CD14-positive monocyte (primary cell): ENCODE results near the gene PTPN14. TPM values are rescaled to one million over a fixed set of nuclear protein-coding genes. Genes with fewer than 3 reads are reported as not detected.

Experiments
- DNase-seq, 3 donors: peaks; one replicate each; pipeline ENCODE4 v3.0.0-alpha.2; 2011 to 2022
- H2AFZ ChIP-seq: 2 replicates; pipeline ENCODE4 v1.6.0; 2012; ENCODE audit warnings: mild to moderate bottlenecking, low read depth, low read length, inconsistent platforms; ENCODE audit not compliant: insufficient read depth, poor library complexity, severe bottlenecking
- H3K27ac ChIP-seq, 2 donors: 1 replicate in 1 of 2; 2 replicates in 1 of 2; pipeline ENCODE4 v1.5.1; 2012 to 2013; ENCODE audit warnings: low read length in 2 of 2, control low read depth in 1 of 2, inconsistent platforms in 1 of 2, low read depth in 1 of 2, mild to moderate bottlenecking in 1 of 2
- H3K27me3 ChIP-seq, 2 donors: one replicate each; pipeline versions ENCODE4 v1.6.0 to v1.6.1; 2011 to 2013; ENCODE audit warnings: low read length in 2 of 2; ENCODE audit not compliant: control insufficient read depth in 2 of 2, insufficient read depth in 2 of 2
- H3K36me3 ChIP-seq, 2 donors: replicated peaks in 1 of 2; 1 replicate in 1 of 2; 2 replicates in 1 of 2; pipeline versions ENCODE4 v1.5.1 to v1.6.1; 2012 to 2013; ENCODE audit warnings: low read length in 2 of 2, control low read depth in 1 of 2, inconsistent platforms in 1 of 2, mild to moderate bottlenecking in 1 of 2; ENCODE audit not compliant: insufficient read depth in 2 of 2, control insufficient read depth in 1 of 2
- H3K4me1 ChIP-seq, 2 donors: 1 replicate in 1 of 2; 2 replicates in 1 of 2; pipeline versions ENCODE4 v1.5.1 to v1.6.1; 2012 to 2013; ENCODE audit warnings: low read length in 2 of 2, control low read depth in 1 of 2, inconsistent platforms in 1 of 2, mild to moderate bottlenecking in 1 of 2, moderate library complexity in 1 of 2; ENCODE audit not compliant: insufficient read depth in 2 of 2, control insufficient read depth in 1 of 2
- H3K4me2 ChIP-seq: replicated peaks from 2 replicates; pipeline ENCODE3; 2012; ENCODE audit warnings: low read length, moderate library complexity, mild to moderate bottlenecking; ENCODE audit not compliant: poor library complexity, severe bottlenecking; ENCODE audit errors: extremely low read depth
- H3K4me3 ChIP-seq, 3 experiments: fragments of 200-600 bp in 1 of 3; sonication (generic) in 1 of 3; replicated peaks in 1 of 3; 1 replicate in 2 of 3; 2 replicates in 1 of 3; pipeline ENCODE4 v1.5.1; 2011 to 2013; ENCODE audit warnings: low read length in 3 of 3, mild to moderate bottlenecking in 3 of 3, control low read depth in 2 of 3, low read depth in 2 of 3, inconsistent platforms in 1 of 3, moderate library complexity in 1 of 3
- H3K79me2 ChIP-seq: 2 replicates; pipeline ENCODE4 v1.6.0; 2012; ENCODE audit warnings: mild to moderate bottlenecking, control low read depth, inconsistent platforms, low read length, moderate library complexity; ENCODE audit not compliant: insufficient read depth
- H3K9ac ChIP-seq: 2 replicates; pipeline ENCODE4 v1.6.0; 2017; ENCODE audit warnings: low read length, mild to moderate bottlenecking; ENCODE audit not compliant: insufficient read depth, poor library complexity, severe bottlenecking
- H3K9me3 ChIP-seq, 2 donors: replicated peaks in 1 of 2; 1 replicate in 1 of 2; 2 replicates in 1 of 2; pipeline versions ENCODE4 v1.5.1 to v1.6.1; 2012 to 2013; ENCODE audit warnings: low read length in 2 of 2, control low read depth in 1 of 2; ENCODE audit not compliant: control insufficient read depth in 1 of 2, insufficient read depth in 1 of 2
- H4K20me1 ChIP-seq: 2 replicates; pipeline ENCODE4 v1.6.0; 2012; ENCODE audit warnings: mild to moderate bottlenecking, low read length, control low read depth, moderate library complexity; ENCODE audit not compliant: insufficient read depth
- H3K27ac Mint-ChIP-seq, 7 donors: one replicate each; pipeline ENCODE4 v1.8.0; 2020; ENCODE audit warnings: mild to moderate bottlenecking in 7 of 7, mixed read lengths in 7 of 7, moderate library complexity in 6 of 7, inconsistent platforms in 2 of 7
- H3K27me3 Mint-ChIP-seq, 3 donors: one replicate each; pipeline ENCODE4 v1.8.0; 2021 to 2022; ENCODE audit warnings: low read depth in 3 of 3, mild to moderate bottlenecking in 3 of 3, mixed read lengths in 3 of 3, moderate library complexity in 3 of 3, inconsistent platforms in 1 of 3
- H3K36me3 Mint-ChIP-seq, 2 donors: one replicate each; pipeline ENCODE4 v1.8.0; 2020; ENCODE audit warnings: mixed read lengths in 2 of 2, inconsistent platforms in 1 of 2, mild to moderate bottlenecking in 1 of 2
- H3K4me1 Mint-ChIP-seq: one replicate; pipeline ENCODE4 v1.8.0; 2020; ENCODE audit warnings: mild to moderate bottlenecking, mixed read lengths
- H3K4me3 Mint-ChIP-seq, 2 donors: one replicate each; pipeline ENCODE4 v1.8.0; 2020; ENCODE audit warnings: mild to moderate bottlenecking in 2 of 2, mixed read lengths in 2 of 2, moderate library complexity in 1 of 2
- H3K9me3 Mint-ChIP-seq, 7 donors: one replicate each; pipeline ENCODE4 v1.8.0; 2020 to 2022; ENCODE audit warnings: mixed read lengths in 7 of 7, mild to moderate bottlenecking in 6 of 7, moderate library complexity in 6 of 7, inconsistent platforms in 2 of 7
- CTCF ChIP-seq: fragments of 200-600 bp; IDR thresholded peaks from one replicate; pipeline ENCODE4 v1.8.0; 2022; ENCODE audit warnings: antibody characterized with exemption, mild to moderate bottlenecking
- WGBS: methylation state at CpG from one replicate; pipeline ENCODE4 v1.1.5; 2013; ENCODE audit warnings: missing lambda C conversion rate; ENCODE audit not compliant: insufficient coverage; 5-methylcytosine and 5-hydroxymethylcytosine counted together
- intact Hi-C, 2 donors: fragments of 100-400 bp; cut with micrococcal nuclease; formaldehyde crosslinking; loops; one replicate each; pipeline versions ENCODE4 v1.15.0 to v1.15.1; 2023
- polyA plus RNA-seq, 3 donors: library from polyadenylated mRNA; depleted of rRNA in 1 of 3; unstranded in 2 of 3; stranded (reverse) in 1 of 3; fragments of 300-500 nt in 2 of 3; fragments of >200 nt in 1 of 3; fragmentation: Illumina TruSeq in 2 of 3; gene quantifications; 1 replicate in 2 of 3; 2 replicates in 1 of 3; pipeline ENCODE4 v1.2.3, GENCODE V29; 2012 to 2021

The PTPN14 gene
- polyA plus RNA-seq, 3 donors: 0.01 TPM; not detected in 1

DNA sequence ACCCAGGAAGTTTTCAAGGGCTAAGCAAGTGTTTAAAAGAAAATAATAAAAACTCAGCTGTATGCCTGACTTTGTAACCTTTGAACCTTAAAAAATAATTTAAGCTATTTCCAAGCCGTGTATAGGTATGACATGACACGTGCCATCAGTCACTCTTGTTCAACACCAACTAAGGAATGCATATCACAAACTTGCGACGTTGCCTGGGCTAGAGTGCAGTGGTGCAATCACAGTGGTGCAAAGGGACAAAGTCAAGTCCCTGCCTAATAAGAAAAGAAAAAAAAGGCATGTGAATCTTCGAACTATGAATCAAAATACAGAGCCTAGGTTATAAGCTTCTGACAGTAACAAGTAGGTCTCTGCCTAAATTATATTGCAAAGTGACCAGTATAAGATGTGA, 191.3 kb downstream of the PTPN14 start:
- Histone ChIP-seq H3K36me3 (no peaks in the 10 kb centered on the region), H3K4me2 (no peak overlapping the region), H3K9ac (no peak overlapping the region), H3K9me3 (peaks cover 9% of the 10 kb centered on the region in 2 donors), H3K27me3 (no peaks in the 10 kb centered on the region), H3K4me3 (no peak overlapping the region), H3K79me2 (no peaks in the 10 kb centered on the region), H3K4me1 (peaks cover 21 to 24% of the 10 kb centered on the region in 2 donors), H4K20me1 (no peaks in the 10 kb centered on the region), H3K27ac (no peak overlapping the region), H2AFZ (no peak overlapping the region)
- peaks cover 3% of the 10 kb centered on the region in 2 donors for H3K36me3 Mint-ChIP-seq
- no peak overlapping the region for H3K4me3 Mint-ChIP-seq
- TF ChIP-seq CTCF: no peak
- 93% methylated on average over 3 of the region's 5 CpGs for WGBS
- no peak for DNase-seq
- no peak overlapping the region for H3K27ac Mint-ChIP-seq
- peaks cover 29% of the 10 kb centered on the region for H3K4me1 Mint-ChIP-seq
- peaks cover 4 to 7% (median 5%) of the 10 kb centered on the region in 3 donors for H3K27me3 Mint-ChIP-seq
- peaks cover 9 to 13% (median 11%) of the 10 kb centered on the region in 7 donors for H3K9me3 Mint-ChIP-seq
- intact Hi-C loops: no loop called here

- Mint-ChIP-seq H3K9me3 (no peaks in the 10 kb centered on the region), H3K27ac (no peak overlapping the region), H3K27me3 (peaks cover 2 to 10% (median 4%) of the 10 kb centered on the region in 3 donors), H3K4me1 (no peaks in the 10 kb centered on the region), H3K36me3 (no peaks in the 10 kb centered on the region), H3K4me3 (no peak overlapping the region)
- H3K4me1 ChIP-seq: no peaks in the 10 kb centered on the region
- TF ChIP-seq CTCF: no peak
- no peaks in the 10 kb centered on the region for H3K36me3 ChIP-seq
- H2AFZ ChIP-seq: no peak overlapping the region
- no peaks in the 10 kb centered on the region for H3K9me3 ChIP-seq
- H3K4me2 ChIP-seq: no peak overlapping the region
- no peak overlapping the region for H3K27ac ChIP-seq
- no peak for DNase-seq
- no peak overlapping the region for H3K9ac ChIP-seq
- no peak overlapping the region for H3K4me3 ChIP-seq
- H3K79me2 ChIP-seq: no peaks in the 10 kb centered on the region
- 100% methylated on average over 1 of the region's 4 CpGs for WGBS
- intact Hi-C loops: no loop called here
- H3K27me3 ChIP-seq: no peaks in the 10 kb centered on the region
- no peaks in the 10 kb centered on the region for H4K20me1 ChIP-seq
These were observed 196.8 kb downstream of the PTPN14 start for GRCh38 chr1:214354440-214355148.
